ENCODE measurements around the gene ZNF567.

ZNF567 gene

DNA sequence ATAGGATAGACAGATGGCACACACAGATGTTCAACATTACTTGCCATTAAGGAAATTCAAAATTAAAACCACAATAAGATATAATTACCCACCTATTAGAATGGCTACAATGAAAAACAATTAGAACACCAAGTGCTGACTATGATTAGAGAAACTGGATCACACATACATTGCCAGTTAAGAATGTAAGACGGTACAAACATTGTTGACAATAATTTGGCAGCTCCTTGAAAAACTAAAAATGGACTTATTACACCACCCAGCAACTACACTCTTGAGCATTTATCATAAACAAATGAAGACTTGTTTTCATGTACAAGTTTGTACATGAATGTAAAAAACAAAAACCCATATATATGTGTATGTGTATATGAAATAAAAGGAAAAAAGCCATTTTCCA lies 34.5 kb upstream of the ZNF567 start:
- Histone ChIP-seq H3K27ac (ENCODE audit: low read depth, low read length) (no peak overlapping the region), H3K36me3 (ENCODE audit: control insufficient read depth, low read length) (no peaks in the 10 kb centered on the region), H3K4me3 (ENCODE audit: low read length) (no peak overlapping the region), H3F3A (ENCODE audit: control insufficient read depth, insufficient read depth) (no peaks in the 10 kb centered on the region), H4K20me1 (ENCODE audit: control insufficient read depth, insufficient read depth, low read depth, low read length) (no peaks in the 10 kb centered on the region), H3K27me3 (ENCODE audit: control insufficient read depth, low read length) (no peaks in the 10 kb centered on the region), H3K79me2 (ENCODE audit: control insufficient read depth, low read length) (no peaks in the 10 kb centered on the region), H3K4me2 (ENCODE audit: low read length) (no peak overlapping the region), H3K9me2 (replicated peaks; ENCODE audit: control insufficient read depth, low read length) (no peaks in the 10 kb centered on the region), H3K4me1 (ENCODE audit: control insufficient read depth, low read length) (no peaks in the 10 kb centered on the region), H3K9me3 (ENCODE audit: control insufficient read depth, insufficient read depth, low read length) (peaks cover 8% of the 10 kb centered on the region; the same call in 1 of the 2 replicates)
- TF ChIP-seq EZH2phosphoT487 (IDR thresholded peaks at IDR 0.05; ENCODE audit: borderline replicate concordance, low read length): no peak
- TF ChIP-seq, protein P1, sequence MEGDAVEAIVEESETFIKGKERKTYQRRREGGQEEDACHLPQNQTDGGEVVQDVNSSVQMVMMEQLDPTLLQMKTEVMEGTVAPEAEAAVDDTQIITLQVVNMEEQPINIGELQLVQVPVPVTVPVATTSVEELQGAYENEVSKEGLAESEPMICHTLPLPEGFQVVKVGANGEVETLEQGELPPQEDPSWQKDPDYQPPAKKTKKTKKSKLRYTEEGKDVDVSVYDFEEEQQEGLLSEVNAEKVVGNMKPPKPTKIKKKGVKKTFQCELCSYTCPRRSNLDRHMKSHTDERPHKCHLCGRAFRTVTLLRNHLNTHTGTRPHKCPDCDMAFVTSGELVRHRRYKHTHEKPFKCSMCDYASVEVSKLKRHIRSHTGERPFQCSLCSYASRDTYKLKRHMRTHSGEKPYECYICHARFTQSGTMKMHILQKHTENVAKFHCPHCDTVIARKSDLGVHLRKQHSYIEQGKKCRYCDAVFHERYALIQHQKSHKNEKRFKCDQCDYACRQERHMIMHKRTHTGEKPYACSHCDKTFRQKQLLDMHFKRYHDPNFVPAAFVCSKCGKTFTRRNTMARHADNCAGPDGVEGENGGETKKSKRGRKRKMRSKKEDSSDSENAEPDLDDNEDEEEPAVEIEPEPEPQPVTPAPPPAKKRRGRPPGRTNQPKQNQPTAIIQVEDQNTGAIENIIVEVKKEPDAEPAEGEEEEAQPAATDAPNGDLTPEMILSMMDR (IDR thresholded peaks at IDR 0.05; ENCODE audit: low read depth, low read length, poor library complexity, severe bottlenecking): no peak

DNA sequence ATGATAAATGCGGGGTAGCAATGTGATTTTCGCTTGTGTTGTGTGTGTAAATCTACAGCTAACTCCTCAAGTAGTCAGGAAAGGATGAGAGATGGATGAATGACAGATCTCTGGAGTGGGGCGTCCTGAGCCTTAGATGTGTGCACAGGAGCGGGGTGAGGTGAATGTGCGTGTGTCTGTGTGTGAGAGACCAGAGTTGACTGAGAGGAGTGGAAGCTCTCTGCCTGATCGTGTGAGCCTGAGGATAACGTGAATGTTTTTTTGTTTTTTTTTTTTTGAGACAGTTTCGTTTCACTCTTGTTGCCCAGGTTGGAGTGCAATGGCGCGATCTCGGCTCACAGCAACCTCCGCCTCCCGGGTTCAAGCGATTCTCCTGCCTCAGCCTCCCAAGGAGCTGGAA lies 21.6 kb upstream of the ZNF567 start:
- Histone ChIP-seq H3K27ac (ENCODE audit: low read depth, low read length) (no peak overlapping the region), H3K36me3 (ENCODE audit: control insufficient read depth, low read length) (no peaks in the 10 kb centered on the region), H3K27me3 (ENCODE audit: control insufficient read depth, low read length) (no peaks in the 10 kb centered on the region), H3K4me2 (ENCODE audit: low read length) (peak overlapping the region; percentile 66; the same call in 1 of the 2 replicates), H3K79me2 (ENCODE audit: control insufficient read depth, low read length) (no peaks in the 10 kb centered on the region), H3F3A (ENCODE audit: control insufficient read depth, insufficient read depth) (no peaks in the 10 kb centered on the region), H3K4me1 (ENCODE audit: control insufficient read depth, low read length) (no peaks in the 10 kb centered on the region), H3K9me3 (ENCODE audit: control insufficient read depth, insufficient read depth, low read length) (peaks cover 35% of the 10 kb centered on the region; the same call in 1 of the 2 replicates), H3K4me3 (ENCODE audit: low read length) (peak overlapping the region; percentile 77; the same call in 1 of the 2 replicates), H4K20me1 (ENCODE audit: control insufficient read depth, insufficient read depth, low read depth, low read length) (no peaks in the 10 kb centered on the region), H3K9me2 (replicated peaks; ENCODE audit: control insufficient read depth, low read length) (no peaks in the 10 kb centered on the region)
- no peak for TF ChIP-seq EZH2phosphoT487 (IDR thresholded peaks at IDR 0.05; ENCODE audit: borderline replicate concordance, low read length)
- TF ChIP-seq, protein P1 (IDR thresholded peaks at IDR 0.05; ENCODE audit: low read depth, low read length, poor library complexity, severe bottlenecking): no peak

DNA sequence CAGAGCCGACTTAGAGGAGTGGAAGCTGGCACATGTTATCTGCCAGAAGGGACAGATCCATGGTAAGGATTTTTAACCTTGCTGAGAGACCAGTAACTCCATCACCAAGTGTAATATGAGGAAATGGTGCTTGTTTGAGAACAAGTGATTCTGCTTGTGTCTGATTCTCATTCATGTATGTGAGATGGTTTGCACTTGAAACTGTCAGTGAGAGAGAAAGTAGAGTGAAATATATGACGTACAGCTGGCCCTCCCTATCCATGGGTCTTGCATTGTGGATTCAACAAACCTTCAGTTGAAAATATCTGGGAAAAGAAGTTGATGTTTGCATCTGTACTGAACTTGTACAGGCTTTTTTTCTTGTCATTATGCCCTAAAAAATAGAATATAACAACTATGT lies 18.8 kb upstream of the ZNF567 start:
- Histone ChIP-seq H3K9me3 (ENCODE audit: control insufficient read depth, insufficient read depth, low read length) (peaks cover 38% of the 10 kb centered on the region; the same call in 1 of the 2 replicates), H3K4me3 (ENCODE audit: low read length) (no peak overlapping the region), H3K4me1 (ENCODE audit: control insufficient read depth, low read length) (no peaks in the 10 kb centered on the region), H4K20me1 (ENCODE audit: control insufficient read depth, insufficient read depth, low read depth, low read length) (no peaks in the 10 kb centered on the region), H3K27me3 (ENCODE audit: control insufficient read depth, low read length) (no peaks in the 10 kb centered on the region), H3F3A (ENCODE audit: control insufficient read depth, insufficient read depth) (no peaks in the 10 kb centered on the region), H3K9me2 (replicated peaks; ENCODE audit: control insufficient read depth, low read length) (no peaks in the 10 kb centered on the region), H3K4me2 (ENCODE audit: low read length) (no peak overlapping the region), H3K79me2 (ENCODE audit: control insufficient read depth, low read length) (no peaks in the 10 kb centered on the region), H3K36me3 (ENCODE audit: control insufficient read depth, low read length) (no peaks in the 10 kb centered on the region), H3K27ac (ENCODE audit: low read depth, low read length) (no peak overlapping the region)
- TF ChIP-seq, protein P1 (IDR thresholded peaks at IDR 0.05; ENCODE audit: low read depth, low read length, poor library complexity, severe bottlenecking): no peak
- no peak for TF ChIP-seq EZH2phosphoT487 (IDR thresholded peaks at IDR 0.05; ENCODE audit: borderline replicate concordance, low read length)

All from DOHH2 (cell line).